ENCODE measurements around the gene RHOA. TPM values are rescaled to one million over a fixed set of nuclear protein-coding genes. Genes with fewer than 3 reads are reported as not detected.

The RHOA gene
- total RNA-seq, 1 donor from 2014 or later, result 504 TPM

DNA sequence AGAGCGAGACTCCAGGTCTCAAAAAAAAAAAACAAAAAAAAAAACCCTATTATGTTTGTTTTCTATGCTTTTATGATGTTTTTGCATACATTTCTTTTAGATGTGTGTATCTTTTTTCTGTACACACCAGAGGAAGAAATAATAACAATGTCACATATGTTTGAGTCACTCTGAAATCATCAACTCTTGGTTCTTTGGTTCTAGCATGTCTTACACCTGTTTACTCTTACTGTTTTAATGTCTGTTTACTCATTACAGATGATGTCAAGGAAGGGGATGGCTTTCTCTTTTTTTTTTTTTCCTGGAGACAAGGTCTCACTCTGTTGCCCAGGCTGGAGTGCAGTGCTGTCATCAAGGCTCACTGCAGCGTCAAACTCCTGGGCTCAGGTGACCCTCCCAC, 24.1 kb downstream of the RHOA start:
- no peak for DNase-seq (ENCODE audit: low read depth)
- TF ChIP-seq CTCF (conservative IDR thresholded peaks at IDR 0.05; ENCODE audit: low read depth, low read length), result no peak

DNA sequence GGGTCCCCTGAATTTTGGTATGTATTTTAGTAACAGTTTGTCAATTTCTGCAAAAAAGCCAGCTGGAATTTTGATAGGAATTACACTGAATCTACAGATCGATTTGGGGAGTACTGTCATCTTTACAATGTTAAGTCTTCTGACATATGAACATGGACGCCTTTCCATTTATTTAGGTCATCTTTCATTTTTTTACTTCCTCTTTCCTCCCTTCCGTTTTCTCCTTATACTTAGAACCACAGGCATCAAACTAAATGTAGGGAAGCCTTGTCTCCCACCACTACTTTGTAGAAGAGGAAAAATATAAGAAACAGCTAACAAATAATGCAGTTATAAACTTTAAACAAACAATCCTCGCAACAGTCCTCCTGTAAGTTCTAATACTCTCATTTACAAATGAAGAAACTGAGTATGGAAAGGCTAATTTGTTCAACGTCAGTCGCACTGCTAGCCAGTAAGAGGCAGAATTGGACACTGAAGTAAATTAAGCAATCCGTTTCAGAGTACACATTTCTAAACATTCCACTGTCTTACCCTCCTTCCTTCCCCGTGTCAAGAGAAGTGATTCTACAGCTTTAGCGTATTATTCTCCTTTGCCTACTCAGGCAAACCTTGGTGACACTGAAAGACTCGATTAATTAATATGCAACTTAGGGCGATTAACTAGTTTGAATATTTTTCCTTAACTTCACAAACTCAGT, 25.6 kb downstream of the RHOA start:
- TF ChIP-seq CTCF (conservative IDR thresholded peaks at IDR 0.05; ENCODE audit: low read depth, low read length), result no peak
- no peak overlapping the region for H3K4me3 ChIP-seq (ENCODE audit: low read depth, low read length)
- DNase-seq (ENCODE audit: low read depth), result no peak

More for the DNA sequence above, 24.1 kb downstream of the RHOA start:
- no peak overlapping the region for H3K4me3 ChIP-seq (ENCODE audit: low read depth, low read length)

- no peak for TF ChIP-seq CTCF (conservative IDR thresholded peaks at IDR 0.05; ENCODE audit: low read depth, low read length)
- DNase-seq (ENCODE audit: low read depth), result no peak
- no peak overlapping the region for H3K4me3 ChIP-seq (ENCODE audit: low read depth, low read length)
Observed at GRCh38 chr3:49385617-49386016, 26.2 kb downstream of the RHOA start.

DNA sequence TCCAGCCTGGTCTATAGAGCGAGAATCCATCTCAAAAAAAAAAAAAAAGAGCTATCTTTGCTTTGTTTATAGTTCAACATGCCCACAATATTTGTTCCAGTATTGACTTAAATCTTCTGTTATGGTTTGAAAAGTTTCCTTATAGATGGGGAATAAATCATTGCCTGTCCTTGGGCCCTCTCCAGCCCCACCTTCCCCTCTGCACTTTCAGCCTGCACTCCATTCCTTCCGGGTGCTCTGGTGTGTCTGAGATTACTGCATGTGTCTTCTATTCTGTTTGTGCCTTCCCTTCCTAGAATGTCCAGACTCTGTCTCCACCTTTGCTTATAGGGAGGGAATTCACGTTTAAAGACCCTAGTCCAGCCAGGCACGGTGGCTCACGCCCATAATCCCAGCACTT, 28.4 kb downstream of the RHOA start:
- no peak for TF ChIP-seq CTCF (conservative IDR thresholded peaks at IDR 0.05; ENCODE audit: low read depth, low read length)
- no peak overlapping the region for H3K4me3 ChIP-seq (ENCODE audit: low read depth, low read length)
- no peak for DNase-seq (ENCODE audit: low read depth)

- no peak for TF ChIP-seq CTCF (conservative IDR thresholded peaks at IDR 0.05; ENCODE audit: low read depth, low read length)
- no peak overlapping the region for H3K4me3 ChIP-seq (ENCODE audit: low read depth, low read length)
- DNase-seq (ENCODE audit: low read depth), result no peak
Observed at GRCh38 chr3:49378249-49378895, 33.4 kb downstream of the RHOA start.

DNA sequence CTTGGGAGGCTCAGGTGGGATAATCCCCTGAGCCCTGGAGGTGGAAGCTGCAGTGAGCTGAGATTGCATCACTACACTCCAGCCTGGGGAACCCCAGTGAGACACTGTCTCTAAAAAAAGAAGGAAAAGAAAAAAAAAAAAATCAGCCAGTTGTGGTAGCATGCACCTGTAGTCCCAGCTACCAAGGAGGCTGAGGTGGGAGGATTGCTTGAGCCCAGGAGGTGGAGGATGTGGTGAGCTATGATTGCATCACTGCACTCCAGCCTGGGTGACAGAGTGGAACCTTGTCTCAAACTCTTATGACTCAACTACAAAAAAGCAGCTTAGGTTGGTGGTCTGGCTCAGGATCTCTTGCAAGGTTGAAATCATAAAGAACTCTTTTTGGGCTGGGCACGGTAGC, 34.3 kb downstream of the RHOA start:
- DNase-seq (ENCODE audit: low read depth), result no peak
- no peak for TF ChIP-seq CTCF (conservative IDR thresholded peaks at IDR 0.05; ENCODE audit: low read depth, low read length)

GRCh38 chr3:49371946-49372345, 39.8 kb downstream of the RHOA start:
- no peak overlapping the region for H3K4me3 ChIP-seq (ENCODE audit: low read depth, low read length)
- DNase-seq (ENCODE audit: low read depth), result no peak
- no peak for TF ChIP-seq CTCF (conservative IDR thresholded peaks at IDR 0.05; ENCODE audit: low read depth, low read length)

More for the DNA sequence above, 34.3 kb downstream of the RHOA start:
- no peak overlapping the region for H3K4me3 ChIP-seq (ENCODE audit: low read depth, low read length)

All from epithelial cell of proximal tubule (primary cell).